Measurements from ENCODE around the gene CCDC107.

Gene CCDC107

DNA sequence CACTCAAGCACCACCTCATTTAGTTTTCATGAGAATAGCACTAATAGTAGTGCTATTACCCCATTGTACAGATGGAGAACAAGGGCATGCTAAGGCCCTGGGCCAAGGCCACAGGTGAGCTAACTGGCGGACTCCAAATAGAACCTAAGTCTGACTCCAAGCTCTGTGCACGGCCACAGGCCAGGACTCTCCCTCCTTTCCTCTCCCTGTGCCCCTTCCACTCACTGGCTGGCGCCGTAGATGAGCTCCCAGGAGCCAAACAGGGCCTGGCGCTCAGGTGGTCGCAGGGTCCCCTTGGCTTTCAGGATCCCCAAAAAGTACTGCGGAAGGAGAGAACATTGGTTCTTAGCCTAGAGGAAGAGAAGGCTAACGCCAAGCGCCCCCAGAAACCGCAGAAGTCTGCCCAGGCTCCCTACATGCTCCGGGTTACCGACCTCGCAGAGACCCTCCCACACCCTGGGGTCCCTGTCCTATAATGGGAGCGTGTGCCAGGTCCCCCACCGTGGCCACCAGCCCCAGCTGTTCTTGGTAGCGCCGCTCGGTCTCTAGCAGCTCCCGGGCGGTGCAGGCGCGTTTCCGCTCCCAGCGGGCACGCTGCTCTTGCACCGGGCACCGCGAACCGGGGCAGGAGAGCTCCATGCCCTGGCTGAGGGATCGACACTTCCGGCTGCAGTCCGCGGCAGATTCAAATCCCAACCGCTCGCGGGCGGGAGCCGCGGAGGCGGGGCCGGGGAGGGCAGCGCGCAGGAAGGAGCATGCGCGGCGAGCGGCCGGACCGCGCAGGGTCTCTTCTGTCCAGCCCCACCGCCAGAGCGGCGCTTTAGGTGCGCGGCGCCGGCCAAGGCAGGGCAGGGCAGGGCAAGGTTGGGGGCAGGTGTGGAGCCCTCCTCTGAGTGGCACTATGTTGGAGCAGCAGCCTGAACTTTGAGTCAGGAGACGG, 6.7 kb downstream of the CCDC107 start, which contains the start of gene ARHGEF39 (continued):
- no peak for TF ChIP-seq ZNF148 (tag by site-specific recombination; IDR thresholded peaks at IDR 0.05; ENCODE audit: borderline replicate concordance)
- TF ChIP-seq ZNF423 (tag by site-specific recombination; IDR thresholded peaks at IDR 0.05), result no peak
- TF ChIP-seq ZNF24 (tag by site-specific recombination; IDR thresholded peaks at IDR 0.05), result no peak
- TF ChIP-seq, protein P1, sequence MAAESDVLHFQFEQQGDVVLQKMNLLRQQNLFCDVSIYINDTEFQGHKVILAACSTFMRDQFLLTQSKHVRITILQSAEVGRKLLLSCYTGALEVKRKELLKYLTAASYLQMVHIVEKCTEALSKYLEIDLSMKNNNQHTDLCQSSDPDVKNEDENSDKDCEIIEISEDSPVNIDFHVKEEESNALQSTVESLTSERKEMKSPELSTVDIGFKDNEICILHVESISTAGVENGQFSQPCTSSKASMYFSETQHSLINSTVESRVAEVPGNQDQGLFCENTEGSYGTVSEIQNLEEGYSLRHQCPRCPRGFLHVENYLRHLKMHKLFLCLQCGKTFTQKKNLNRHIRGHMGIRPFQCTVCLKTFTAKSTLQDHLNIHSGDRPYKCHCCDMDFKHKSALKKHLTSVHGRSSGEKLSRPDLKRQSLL (tag by site-specific recombination; IDR thresholded peaks at IDR 0.05), result peak; percentile 77
- TF ChIP-seq GLI2 (tag by site-specific recombination; IDR thresholded peaks at IDR 0.05; ENCODE audit: borderline replicate concordance, low read depth), result no peak
- no peak for TF ChIP-seq ZNF48 (tag by site-specific recombination; IDR thresholded peaks at IDR 0.05)
- no peak for TF ChIP-seq ZNF558 (tag by site-specific recombination; IDR thresholded peaks at IDR 0.05)
- peak; percentile 60 for TF ChIP-seq GLIS2 (tag by site-specific recombination; IDR thresholded peaks at IDR 0.05)
- no peak for TF ChIP-seq KLF7 (tag by site-specific recombination; IDR thresholded peaks at IDR 0.05; ENCODE audit: borderline replicate concordance)
- TF ChIP-seq ZNF350 (tag by site-specific recombination; IDR thresholded peaks at IDR 0.05), result no peak
- peak; percentile 42; the same call in 1 of the 2 replicates for TF ChIP-seq ZNF501 (tag by site-specific recombination; IDR thresholded peaks at IDR 0.05)
- peak; percentile 60 for TF ChIP-seq KLF9 (tag by site-specific recombination; IDR thresholded peaks at IDR 0.05; ENCODE audit: low read depth)
- no peak for TF ChIP-seq PRDM1 (tag by site-specific recombination; IDR thresholded peaks at IDR 0.05)
- peak; percentile 89; the same call in 1 of the 2 replicates for TF ChIP-seq ZNF561 (tag by site-specific recombination; IDR thresholded peaks at IDR 0.05; ENCODE audit: borderline replicate concordance)
- TF ChIP-seq ZNF610 (tag by site-specific recombination; IDR thresholded peaks at IDR 0.05; ENCODE audit: borderline replicate concordance), result 0 out of 2 replicates have a peak, but pooled peaks have one; percentile 69
- no peak for TF ChIP-seq HOXC10 (CRISPR knock-in tag; IDR thresholded peaks at IDR 0.05)
- TF ChIP-seq ZNF169 (tag by site-specific recombination; IDR thresholded peaks at IDR 0.05), result no peak
- no peak for TF ChIP-seq HOXD13 (CRISPR knock-in tag; IDR thresholded peaks at IDR 0.05; ENCODE audit: borderline replicate concordance)
- TF ChIP-seq, protein P2, sequence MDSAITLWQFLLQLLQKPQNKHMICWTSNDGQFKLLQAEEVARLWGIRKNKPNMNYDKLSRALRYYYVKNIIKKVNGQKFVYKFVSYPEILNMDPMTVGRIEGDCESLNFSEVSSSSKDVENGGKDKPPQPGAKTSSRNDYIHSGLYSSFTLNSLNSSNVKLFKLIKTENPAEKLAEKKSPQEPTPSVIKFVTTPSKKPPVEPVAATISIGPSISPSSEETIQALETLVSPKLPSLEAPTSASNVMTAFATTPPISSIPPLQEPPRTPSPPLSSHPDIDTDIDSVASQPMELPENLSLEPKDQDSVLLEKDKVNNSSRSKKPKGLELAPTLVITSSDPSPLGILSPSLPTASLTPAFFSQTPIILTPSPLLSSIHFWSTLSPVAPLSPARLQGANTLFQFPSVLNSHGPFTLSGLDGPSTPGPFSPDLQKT (IDR thresholded peaks at IDR 0.05; ENCODE audit: borderline replicate concordance, low read depth, low read length), result peak; percentile 29; the same call in 1 of the 2 replicates
- TF ChIP-seq ZNF23 (tag by site-specific recombination; IDR thresholded peaks at IDR 0.05; ENCODE audit: borderline replicate concordance), result no peak
- TF ChIP-seq ZBTB21 (tag by site-specific recombination; IDR thresholded peaks at IDR 0.05), result no peak
- no peak for TF ChIP-seq ZNF121 (tag by site-specific recombination; IDR thresholded peaks at IDR 0.05)
- TF ChIP-seq, protein P3, sequence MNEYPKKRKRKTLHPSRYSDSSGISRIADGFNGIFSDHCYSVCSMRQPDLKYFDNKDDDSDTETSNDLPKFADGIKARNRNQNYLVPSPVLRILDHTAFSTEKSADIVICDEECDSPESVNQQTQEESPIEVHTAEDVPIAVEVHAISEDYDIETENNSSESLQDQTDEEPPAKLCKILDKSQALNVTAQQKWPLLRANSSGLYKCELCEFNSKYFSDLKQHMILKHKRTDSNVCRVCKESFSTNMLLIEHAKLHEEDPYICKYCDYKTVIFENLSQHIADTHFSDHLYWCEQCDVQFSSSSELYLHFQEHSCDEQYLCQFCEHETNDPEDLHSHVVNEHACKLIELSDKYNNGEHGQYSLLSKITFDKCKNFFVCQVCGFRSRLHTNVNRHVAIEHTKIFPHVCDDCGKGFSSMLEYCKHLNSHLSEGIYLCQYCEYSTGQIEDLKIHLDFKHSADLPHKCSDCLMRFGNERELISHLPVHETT (tag by site-specific recombination; IDR thresholded peaks at IDR 0.05), result no peak
- no peak for TF ChIP-seq ZSCAN23 (tag by site-specific recombination; IDR thresholded peaks at IDR 0.05)
- TF ChIP-seq PRDM10 (tag by site-specific recombination; IDR thresholded peaks at IDR 0.05), result no peak
- no peak for TF ChIP-seq ZNF510 (tag by site-specific recombination; IDR thresholded peaks at IDR 0.05; ENCODE audit: insufficient replicate concordance)
- TF ChIP-seq ZBTB20 (tag by site-specific recombination; IDR thresholded peaks at IDR 0.05), result peak; percentile 62; the same call in 1 of the 2 replicates
- TF ChIP-seq ZBTB1 (tag by site-specific recombination; IDR thresholded peaks at IDR 0.05), result no peak
- TF ChIP-seq ZNF701 (tag by site-specific recombination; IDR thresholded peaks at IDR 0.05), result no peak
- no peak for TF ChIP-seq ZNF175 (tag by site-specific recombination; IDR thresholded peaks at IDR 0.05)
- TF ChIP-seq KLF16 (tag by site-specific recombination; IDR thresholded peaks at IDR 0.05), result 0 out of 2 replicates have a peak, but pooled peaks have one; percentile 40

Measured in HEK293 (cell line).